ENCODE data around the gene JAK2.
"Not testable (repeated sequence)": the region's sequence is repeated elsewhere in the genome, so short reads cannot be mapped to it uniquely, and the experiment has no call there.

DNA sequence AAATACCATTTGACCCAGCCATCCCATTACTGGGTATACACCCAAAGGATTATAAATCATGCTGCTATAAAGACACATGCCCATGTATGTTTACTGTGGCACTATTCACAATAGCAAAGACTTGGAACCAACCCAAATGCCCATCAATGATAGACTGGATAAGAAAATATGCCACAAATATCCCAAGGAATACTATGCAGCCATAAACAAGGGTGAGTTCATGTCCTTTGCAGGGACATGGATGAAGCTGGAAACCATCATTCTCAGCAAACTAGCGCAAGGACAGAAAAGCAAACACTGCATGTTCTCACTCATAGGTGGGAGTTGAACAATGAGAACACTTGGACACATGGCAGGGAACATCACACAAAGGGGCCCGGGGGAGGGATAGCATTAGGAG, 121.4 kb downstream of the JAK2 start:
- not testable (repeated sequence) for TF ChIP-seq EGR1 (IDR thresholded peaks at IDR 0.05; ENCODE audit: borderline replicate concordance in 1 of 2, low read depth in 2 of 2, low read length in 2 of 2); CTCF (IDR thresholded peaks at IDR 0.05 in 2 of 3, conservative IDR thresholded peaks at IDR 0.05 in 1 of 3; ENCODE audit: control insufficient read depth in 2 of 3, extremely low read depth in 1 of 3, insufficient read depth in 1 of 3, low read depth in 3 of 3, low read length in 3 of 3); FOS (IDR thresholded peaks at IDR 0.05; ENCODE audit: borderline replicate concordance, extremely low read depth, insufficient read length); EZH2 (IDR thresholded peaks at IDR 0.05; ENCODE audit: borderline replicate concordance, control insufficient read depth, low read depth, low read length); RCOR1 (conservative IDR thresholded peaks at IDR 0.05; ENCODE audit: low read depth, low read length); RAD51 (IDR thresholded peaks at IDR 0.05); MEF2A (IDR thresholded peaks at IDR 0.05; ENCODE audit: insufficient read depth, low read depth, low read length); POLR2A (IDR thresholded peaks at IDR 0.05; ENCODE audit: low read depth, low read length); ZZZ3 (IDR thresholded peaks at IDR 0.05; ENCODE audit: control insufficient read depth, insufficient read length, low read depth)
- TF ChIP-seq, protein P1, sequence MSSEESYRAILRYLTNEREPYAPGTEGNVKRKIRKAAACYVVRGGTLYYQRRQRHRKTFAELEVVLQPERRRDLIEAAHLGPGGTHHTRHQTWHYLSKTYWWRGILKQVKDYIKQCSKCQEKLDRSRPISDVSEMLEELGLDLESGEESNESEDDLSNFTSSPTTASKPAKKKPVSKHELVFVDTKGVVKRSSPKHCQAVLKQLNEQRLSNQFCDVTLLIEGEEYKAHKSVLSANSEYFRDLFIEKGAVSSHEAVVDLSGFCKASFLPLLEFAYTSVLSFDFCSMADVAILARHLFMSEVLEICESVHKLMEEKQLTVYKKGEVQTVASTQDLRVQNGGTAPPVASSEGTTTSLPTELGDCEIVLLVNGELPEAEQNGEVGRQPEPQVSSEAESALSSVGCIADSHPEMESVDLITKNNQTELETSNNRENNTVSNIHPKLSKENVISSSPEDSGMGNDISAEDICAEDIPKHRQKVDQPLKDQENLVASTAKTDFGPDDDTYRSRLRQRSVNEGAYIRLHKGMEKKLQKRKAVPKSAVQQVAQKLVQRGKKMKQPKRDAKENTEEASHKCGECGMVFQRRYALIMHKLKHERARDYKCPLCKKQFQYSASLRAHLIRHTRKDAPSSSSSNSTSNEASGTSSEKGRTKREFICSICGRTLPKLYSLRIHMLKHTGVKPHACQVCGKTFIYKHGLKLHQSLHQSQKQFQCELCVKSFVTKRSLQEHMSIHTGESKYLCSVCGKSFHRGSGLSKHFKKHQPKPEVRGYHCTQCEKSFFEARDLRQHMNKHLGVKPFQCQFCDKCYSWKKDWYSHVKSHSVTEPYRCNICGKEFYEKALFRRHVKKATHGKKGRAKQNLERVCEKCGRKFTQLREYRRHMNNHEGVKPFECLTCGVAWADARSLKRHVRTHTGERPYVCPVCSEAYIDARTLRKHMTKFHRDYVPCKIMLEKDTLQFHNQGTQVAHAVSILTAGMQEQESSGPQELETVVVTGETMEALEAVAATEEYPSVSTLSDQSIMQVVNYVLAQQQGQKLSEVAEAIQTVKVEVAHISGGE (CRISPR knock-in tag; IDR thresholded peaks at IDR 0.05): not testable (repeated sequence)
